Endothelial cell of umbilical vein (primary cell): ENCODE data around the gene KRTAP4-12. TPM values are rescaled to one million over a fixed set of nuclear protein-coding genes. Genes with fewer than 3 reads are reported as not detected.
"Not testable (repeated sequence)": the region's sequence is repeated elsewhere in the genome, so short reads cannot be mapped to it uniquely, and the experiment has no call there.

Source experiments
- BruUV-seq: library from RNA; stranded (reverse); fragments of 400-500 nt; replicated peaks from 2 replicates; lab custom pipeline; 2021; lab: Mats Ljungman, UMichigan
- CTCF ChIA-PET: fragments of 300-600, 350-600 bp; sonication (Branson Sonifier 250); formaldehyde crosslinking; loops from one replicate; lab custom pipeline; 2021; ENCODE audit warnings: antibody characterized with exemption, inconsistent platforms; lab: Charles Lee
- POLR2A ChIA-PET: fragments of 300-600, 350-600 bp; sonication (Branson Sonifier 250); formaldehyde crosslinking; loops from one replicate; lab custom pipeline; 2021; ENCODE audit warnings: antibody characterized with exemption, inconsistent platforms; lab: Charles Lee
- DNase-seq: peaks from one replicate; pipeline ENCODE4 v3.0.0-alpha.2; 2011; ENCODE audit warnings: low read depth, low spot score
- FAIRE-seq: peaks from 2 replicates; lab custom pipeline; 2011; peaks lifted over from hg19 to GRCh38; lab: Jason Lieb, UNC
- H2AFZ ChIP-seq: 2 replicates; pipeline ENCODE4 v1.6.0; 2012; ENCODE audit warnings: low read depth, low read length, control low read depth, inconsistent platforms
- H3K27ac ChIP-seq: 2 replicates; pipeline ENCODE4 v1.5.1; 2011; ENCODE audit warnings: low read depth, mild to moderate bottlenecking, control low read depth, low read length, moderate library complexity; ENCODE audit not compliant: insufficient read depth
- H3K27me3 ChIP-seq, 2 experiments: 2 replicates each; pipeline versions ENCODE4 v1.6.0 to v1.6.1; 2011; ENCODE audit warnings: low read length in 2 of 2, mixed read lengths in 1 of 2; ENCODE audit not compliant: control insufficient read depth in 2 of 2, insufficient read depth in 2 of 2
- H3K36me3 ChIP-seq, 2 experiments: 2 replicates in 1 of 2; 3 replicates in 1 of 2; pipeline ENCODE4 v1.5.1; 2011; ENCODE audit warnings: low read length in 2 of 2, mild to moderate bottlenecking in 1 of 2, moderate library complexity in 1 of 2; ENCODE audit not compliant: control insufficient read depth in 2 of 2, insufficient read depth in 2 of 2; ENCODE audit errors: extremely low read depth in 1 of 2
- H3K4me1 ChIP-seq: 3 replicates; pipeline ENCODE4 v1.5.1; 2011; ENCODE audit warnings: mild to moderate bottlenecking, low read length; ENCODE audit not compliant: control insufficient read depth, insufficient read depth; ENCODE audit errors: extremely low read depth
- H3K4me2 ChIP-seq: 2 replicates; pipeline ENCODE4 v1.6.1; 2011; ENCODE audit warnings: low read length, control low read depth, mixed read lengths; ENCODE audit not compliant: insufficient read depth
- H3K4me3 ChIP-seq, 3 experiments: fragments of 200-600 bp in 1 of 3; sonication (generic), shearing (Covaris generic) in 1 of 3; replicated peaks in 1 of 3; 2 replicates each; pipeline ENCODE4 v1.5.1; 2011 to 2016; ENCODE audit warnings: control low read depth in 3 of 3, low read length in 3 of 3, mild to moderate bottlenecking in 2 of 3, inconsistent platforms in 1 of 3, low read depth in 1 of 3, moderate library complexity in 1 of 3; ENCODE audit not compliant: insufficient read depth in 1 of 3
- H3K79me2 ChIP-seq: 2 replicates; pipeline ENCODE4 v1.6.0; 2012; ENCODE audit warnings: low read length, inconsistent platforms; ENCODE audit not compliant: control insufficient read depth, insufficient read depth
- H3K9ac ChIP-seq: replicated peaks from 2 replicates; pipeline ENCODE3; 2011; ENCODE audit warnings: low read length, control low read depth; ENCODE audit not compliant: insufficient read depth; ENCODE audit errors: extremely low read depth
- H3K9me1 ChIP-seq: replicated peaks from 3 replicates; pipeline ENCODE4 v1.6.0; 2011; ENCODE audit warnings: mild to moderate bottlenecking, low read length; ENCODE audit not compliant: control insufficient read depth, insufficient read depth; ENCODE audit errors: extremely low read depth
- H3K9me3 ChIP-seq: replicated peaks from 2 replicates; pipeline ENCODE4 v1.5.1; 2012; ENCODE audit warnings: low read length, inconsistent platforms; ENCODE audit not compliant: control insufficient read depth, insufficient read depth
- H4K20me1 ChIP-seq: replicated peaks from 2 replicates; pipeline ENCODE3; 2011; ENCODE audit warnings: mild to moderate bottlenecking, low read length; ENCODE audit not compliant: control insufficient read depth, insufficient read depth; ENCODE audit errors: extremely low read depth
- FOS ChIP-seq: IDR thresholded peaks from 2 replicates; pipeline ENCODE4 v1.6.1; 2011; ENCODE audit warnings: mild to moderate bottlenecking, low read length, moderate library complexity, borderline replicate concordance; ENCODE audit not compliant: insufficient read depth
- GATA2 ChIP-seq: IDR thresholded peaks from 2 replicates; pipeline ENCODE4 v1.7.0; 2011; ENCODE audit warnings: low read depth, mild to moderate bottlenecking, moderate library complexity, mixed read lengths, low read length; ENCODE audit not compliant: insufficient read length, insufficient read depth
- dilution Hi-C: fragments of 300-500 bp; cut with MboI; formaldehyde crosslinking; loops from one replicate; pipeline ENCODE4 v1.15.0; 2019; ENCODE audit warnings: low sequenced_read_pairs; ENCODE audit not compliant: extremely low pct_ligation_motif_present
- intact Hi-C: fragments of 100-400 bp; cut with micrococcal nuclease; formaldehyde crosslinking; loops from one replicate; pipeline ENCODE4 v1.10.0; 2022
- polyA plus RNA-seq, 4 experiments: library from polyadenylated mRNA; depleted of rRNA in 3 of 4; stranded (reverse) in 3 of 4; unstranded in 1 of 4; fragments of >200 nt; gene quantifications; 2 replicates each; pipeline versions ENCODE4 v1.2.1 to v1.2.3, GENCODE V29; 2011 to 2012; ENCODE audit warnings: missing spikeins in 1 of 4
- total RNA-seq: library from RNA; stranded (reverse); gene quantifications from 2 replicates; pipeline ENCODE4 v1.2.3, GENCODE V29; 2021

KRTAP4-12 gene
- total and polyA plus RNA-seq, 2 donors (not counting 3 experiments of a cell fraction or from before 2014, with no cell fraction given): not detected

GRCh38 chr17:41105347-41105746, 18.6 kb downstream of the KRTAP4-12 start, which contains the start of gene KRTAP4-9:
TSS of gene KRTAP4-9 (plus strand) at chr17:41105389. CDS start at chr17:41105389, 0 bp downstream.
- intact Hi-C loops, H3K9me3 ChIP-seq, H3K4me3 ChIP-seq, H3K4me1 ChIP-seq, H2AFZ ChIP-seq, POLR2A ChIA-PET, H3K27me3 ChIP-seq, H3K9me1 ChIP-seq, H3K79me2 ChIP-seq, H3K9ac ChIP-seq, H3K27ac ChIP-seq, H3K36me3 ChIP-seq, CTCF ChIA-PET, DNase-seq, dilution Hi-C loops, FAIRE-seq, BruUV-seq, H4K20me1 ChIP-seq, H3K4me2 ChIP-seq: not testable (repeated sequence)

DNA sequence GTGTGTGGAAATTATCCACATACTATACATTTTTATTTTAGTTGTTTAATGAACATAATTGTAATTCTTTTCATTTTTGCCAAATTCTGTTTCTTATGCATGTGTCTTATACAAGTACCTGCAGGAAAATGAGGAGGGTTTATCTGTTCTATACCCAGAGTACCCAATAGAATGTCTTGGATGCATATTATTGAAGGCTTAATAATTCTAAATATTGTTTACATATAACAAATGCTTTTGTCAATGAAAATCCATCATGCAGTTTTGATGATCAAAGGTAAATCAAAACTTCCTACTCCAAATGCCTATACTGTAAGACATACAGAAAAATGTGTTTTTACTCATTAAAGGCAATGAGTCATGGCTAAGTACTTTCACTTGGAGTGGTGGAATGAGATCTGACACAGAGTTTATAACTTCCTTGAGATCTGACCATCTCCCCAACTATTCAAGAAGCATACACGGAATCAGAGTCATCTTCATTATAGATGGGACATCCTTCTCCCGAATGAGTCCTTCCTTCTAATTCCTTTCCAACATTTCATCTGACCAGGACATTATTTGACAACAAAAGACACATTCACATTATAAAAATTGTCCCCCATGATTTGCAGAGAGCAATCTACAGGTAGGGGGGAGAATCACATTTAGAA, 19.5 kb downstream of the KRTAP4-12 start:
- H3K27ac ChIP-seq: not testable (repeated sequence)

More for the DNA sequence above, 19.5 kb downstream of the KRTAP4-12 start:
- H3K36me3 ChIP-seq, H4K20me1 ChIP-seq, CTCF ChIA-PET, H3K4me3 ChIP-seq, H3K4me2 ChIP-seq, H3K27me3 ChIP-seq, POLR2A ChIA-PET, DNase-seq, H3K9ac ChIP-seq, intact Hi-C loops, H3K4me1 ChIP-seq, BruUV-seq, FAIRE-seq, H3K9me3 ChIP-seq, H2AFZ ChIP-seq, H3K9me1 ChIP-seq, H3K79me2 ChIP-seq, dilution Hi-C loops: not testable (repeated sequence)
- TF ChIP-seq FOS (peak; percentile 41), GATA2 (peak; percentile 16)
